K562 (cell line): Measurements from ENCODE around the gene METRNL. TPM values are rescaled to one million over a fixed set of nuclear protein-coding genes. Genes with fewer than 3 reads are reported as not detected.

Source experiments
- BCOR ChIP-seq: fragments of 450-650 bp; IDR thresholded peaks from 2 replicates; pipeline ENCODE4 v1.6.1; 2016
- BHLHE40 ChIP-seq: IDR thresholded peaks from 2 replicates; pipeline ENCODE4 v1.6.1; 2011; ENCODE audit warnings: low read length, improper control_type of control experiment
- C11orf30 ChIP-seq: fragments of 450-650 bp; IDR thresholded peaks from 2 replicates; pipeline ENCODE4 v1.6.1; 2016; ENCODE audit warnings: low read depth, mild to moderate bottlenecking
- CCNT2 ChIP-seq: IDR thresholded peaks from 2 replicates; pipeline ENCODE4 v1.6.1; 2011; ENCODE audit warnings: borderline replicate concordance, low read depth, mild to moderate bottlenecking, moderate library complexity, mixed read lengths, low read length; ENCODE audit not compliant: insufficient read length; ENCODE audit errors: extremely low read depth
- CREB1 ChIP-seq, 2 experiments: sonication (generic) in 1 of 2; formaldehyde crosslinking in 1 of 2; IDR thresholded peaks; 2 replicates each; pipeline versions ENCODE4 v1.6.1 to v1.8.0; 2012 to 2022; ENCODE audit warnings: inconsistent platforms in 1 of 2, mild to moderate bottlenecking in 1 of 2, missing genetic modification reagents in 1 of 2, moderate library complexity in 1 of 2
- ELF4 ChIP-seq: fragments of 450-650 bp; formaldehyde crosslinking; IDR thresholded peaks from 2 replicates; pipeline ENCODE4 v1.4.0; 2022; ENCODE audit warnings: missing genetic modification characterization
- GATAD2B ChIP-seq: fragments of 450-650 bp; IDR thresholded peaks from 2 replicates; pipeline ENCODE4 v1.6.1; 2017; ENCODE audit warnings: mild to moderate bottlenecking, borderline replicate concordance
- MEIS2 ChIP-seq: fragments of 450-650 bp; IDR thresholded peaks from 2 replicates; pipeline ENCODE4 v1.6.1; 2014; ENCODE audit warnings: mild to moderate bottlenecking; ENCODE audit not compliant: partially characterized antibody
- MYNN ChIP-seq, 2 experiments: sonication (generic); formaldehyde crosslinking in 1 of 2; IDR thresholded peaks; 2 replicates each; pipeline versions ENCODE4 v1.5.0 to v1.6.1; 2016 to 2020; ENCODE audit warnings: antibody characterized with exemption in 1 of 2, missing genetic modification reagents in 1 of 2
- NR2C2 ChIP-seq, 2 experiments: fragments of 200-800 bp in 1 of 2; sonication (Bioruptor generic) in 1 of 2; sonication (generic) in 1 of 2; formaldehyde crosslinking in 1 of 2; IDR thresholded peaks; 2 replicates each; pipeline versions ENCODE4 v1.6.1 to v1.8.0; 2016 to 2022; ENCODE audit warnings: mild to moderate bottlenecking in 1 of 2, missing compliant biosample characterization in 1 of 2, missing genetic modification characterization in 1 of 2, missing genetic modification reagents in 1 of 2
- POLR2G ChIP-seq: fragments of 200-400 bp; formaldehyde crosslinking; IDR thresholded peaks from 2 replicates; pipeline ENCODE4 v1.6.1; 2017; ENCODE audit warnings: low read depth, mild to moderate bottlenecking, antibody characterized with exemption, low read length, moderate library complexity
- SOX6 ChIP-seq: fragments of 450-650 bp; IDR thresholded peaks from 2 replicates; pipeline ENCODE4 v1.6.1; 2014; ENCODE audit warnings: mild to moderate bottlenecking
- SUPT5H ChIP-seq: fragments of 450-650 bp; IDR thresholded peaks from 2 replicates; pipeline ENCODE4 v1.6.1; 2016
- TEAD4 ChIP-seq, 2 experiments: sonication (generic) in 1 of 2; formaldehyde crosslinking in 1 of 2; IDR thresholded peaks; 2 replicates each; pipeline versions ENCODE4 v1.6.1 to v1.8.0; 2012 to 2022; ENCODE audit warnings: borderline replicate concordance in 1 of 2, inconsistent platforms in 1 of 2, low read length in 1 of 2, mild to moderate bottlenecking in 1 of 2, missing genetic modification reagents in 1 of 2
- TOE1 ChIP-seq, 2 experiments: fragments of 450-650 bp in 1 of 2; sonication (generic) in 1 of 2; formaldehyde crosslinking in 1 of 2; IDR thresholded peaks; 2 replicates each; pipeline versions ENCODE4 v1.7.1 to v1.8.0; 2016 to 2022; ENCODE audit warnings: borderline replicate concordance in 2 of 2, mild to moderate bottlenecking in 2 of 2, antibody characterized with exemption in 1 of 2, inconsistent platforms in 1 of 2, low read depth in 1 of 2, missing genetic modification reagents in 1 of 2, moderate library complexity in 1 of 2
- polyA plus RNA-seq, 8 experiments: library from polyadenylated mRNA; depleted of rRNA in 4 of 8; stranded (reverse) in 5 of 8; unstranded in 3 of 8; fragments of >200 nt; fragmentation: Nextera tagmentation in 2 of 8; fragmentation: Illumina TruSeq in 1 of 8; extraction: Ambion mirVana in 2 of 8; extraction: Trizol in 1 of 8; gene quantifications; 2 replicates each; pipeline versions ENCODE4 v1.2.1 to v1.2.3, GENCODE V29; 2011 to 2014; ENCODE audit warnings: inconsistent platforms in 1 of 8, missing spikeins in 1 of 8
- total RNA-seq, 7 experiments: library from RNA; depleted of rRNA in 6 of 7; stranded (reverse); fragments of >200 nt in 6 of 7; fragmentation: Illumina TruSeq in 2 of 7; extraction: Trizol in 2 of 7; gene quantifications; 2 replicates each; pipeline versions ENCODE4 v1.2.1 to v1.2.3, GENCODE V29; 2011 to 2021; ENCODE audit warnings: low replicate concordance in 1 of 7
- TF ChIP-seq, protein P1 (sequence below): conservative IDR thresholded peaks from 2 replicates; pipeline ENCODE4 v1.6.1; 2011; ENCODE audit warnings: low read depth, mild to moderate bottlenecking, low read length; ENCODE audit not compliant: control insufficient read depth
- TF ChIP-seq, protein P2 (sequence below): sonication (generic); formaldehyde crosslinking; IDR thresholded peaks from 2 replicates; pipeline ENCODE4 v1.8.0; 2022; ENCODE audit warnings: mild to moderate bottlenecking, missing genetic modification reagents
- TF ChIP-seq, protein P3 (sequence below): fragments of 450-650 bp; IDR thresholded peaks from 2 replicates; pipeline ENCODE4 v1.6.1; 2017; ENCODE audit warnings: antibody characterized with exemption, mild to moderate bottlenecking

The METRNL gene
- total and polyA plus RNA-seq, 9 of the 15 experiments (the other 6 are each of a cell fraction or from before 2014, with no cell fraction given): 0.17 to 31.8 (median 2.9) TPM

DNA sequence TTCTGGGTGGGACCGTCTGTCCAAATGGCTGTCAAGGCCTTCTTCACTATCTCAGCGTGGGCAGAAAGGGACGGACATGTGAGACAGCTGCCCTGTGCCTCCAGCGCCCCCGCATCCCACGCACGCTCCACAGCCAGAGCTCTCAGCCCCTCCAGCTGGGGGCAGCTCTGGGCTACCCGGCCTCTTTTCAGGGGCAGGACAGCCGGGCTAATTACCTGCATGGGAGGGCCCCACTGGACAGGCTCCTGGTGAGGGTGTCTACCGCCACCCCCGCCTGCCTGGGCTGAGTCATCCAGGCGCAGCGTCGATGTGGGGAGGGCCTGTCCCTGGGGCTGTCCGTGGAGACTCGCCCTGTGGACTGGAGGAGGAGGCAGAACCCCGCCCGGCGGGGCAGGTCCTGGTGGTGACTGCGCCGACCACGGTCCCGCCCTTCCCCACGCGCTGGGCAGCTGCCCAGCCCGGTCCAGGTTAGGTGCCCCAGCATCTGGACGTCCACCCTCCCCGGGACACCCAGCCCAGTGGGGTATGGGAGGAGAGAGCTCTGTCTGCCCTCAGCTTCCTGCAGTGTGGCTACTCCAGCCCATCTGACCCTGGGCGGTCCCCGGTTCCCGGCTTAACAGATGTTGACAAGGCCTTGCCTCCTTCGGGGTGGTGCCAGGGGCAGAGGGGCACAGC, 5.9 kb upstream of the METRNL start (continued):
- TF ChIP-seq NR2C2 (CRISPR knock-in tag; IDR thresholded peaks at IDR 0.05) (no peak), NR2C2 (tag; IDR thresholded peaks at IDR 0.05) (no peak), MEIS2 (peak; percentile 6), MYNN (IDR thresholded peaks at IDR 0.05) (0 out of 2 replicates have a peak, but pooled peaks have one; percentile 53), MYNN (CRISPR knock-in tag; IDR thresholded peaks at IDR 0.05) (no peak), C11orf30 (peak; percentile 76), BHLHE40 (peak; percentile 17; the same call in 1 of the 2 replicates), CCNT2 (peak; percentile 56), CREB1 (IDR thresholded peaks at IDR 0.05) (peak; percentile 39; the same call in 1 of the 2 replicates), CREB1 (CRISPR knock-in tag; IDR thresholded peaks at IDR 0.05) (peak; percentile 20; the same call in 1 of the 2 replicates), SOX6 (peak; percentile 32; the same call in 1 of the 2 replicates), BCOR (peak; percentile 53; the same call in 1 of the 2 replicates), POLR2G (peak; percentile 75), TEAD4 (IDR thresholded peaks at IDR 0.05; ENCODE audit: low read length) (peak; percentile 67), TEAD4 (CRISPR knock-in tag; IDR thresholded peaks at IDR 0.05; ENCODE audit: borderline replicate concordance) (no peak), TOE1 (IDR thresholded peaks at IDR 0.05; ENCODE audit: borderline replicate concordance) (0 out of 2 replicates have a peak, but pooled peaks have one; percentile 34), TOE1 (CRISPR knock-in tag; IDR thresholded peaks at IDR 0.05; ENCODE audit: borderline replicate concordance, low read depth) (no peak), SUPT5H (peak; percentile 39; the same call in 1 of the 2 replicates), GATAD2B (0 out of 2 replicates have a peak, but pooled peaks have one; percentile 3), ELF4 (CRISPR knock-in tag) (no peak)
- TF ChIP-seq, protein P1, sequence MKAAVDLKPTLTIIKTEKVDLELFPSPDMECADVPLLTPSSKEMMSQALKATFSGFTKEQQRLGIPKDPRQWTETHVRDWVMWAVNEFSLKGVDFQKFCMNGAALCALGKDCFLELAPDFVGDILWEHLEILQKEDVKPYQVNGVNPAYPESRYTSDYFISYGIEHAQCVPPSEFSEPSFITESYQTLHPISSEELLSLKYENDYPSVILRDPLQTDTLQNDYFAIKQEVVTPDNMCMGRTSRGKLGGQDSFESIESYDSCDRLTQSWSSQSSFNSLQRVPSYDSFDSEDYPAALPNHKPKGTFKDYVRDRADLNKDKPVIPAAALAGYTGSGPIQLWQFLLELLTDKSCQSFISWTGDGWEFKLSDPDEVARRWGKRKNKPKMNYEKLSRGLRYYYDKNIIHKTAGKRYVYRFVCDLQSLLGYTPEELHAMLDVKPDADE: 0 out of 2 replicates have a peak, but pooled peaks have one; percentile 14
- TF ChIP-seq, protein P2, sequence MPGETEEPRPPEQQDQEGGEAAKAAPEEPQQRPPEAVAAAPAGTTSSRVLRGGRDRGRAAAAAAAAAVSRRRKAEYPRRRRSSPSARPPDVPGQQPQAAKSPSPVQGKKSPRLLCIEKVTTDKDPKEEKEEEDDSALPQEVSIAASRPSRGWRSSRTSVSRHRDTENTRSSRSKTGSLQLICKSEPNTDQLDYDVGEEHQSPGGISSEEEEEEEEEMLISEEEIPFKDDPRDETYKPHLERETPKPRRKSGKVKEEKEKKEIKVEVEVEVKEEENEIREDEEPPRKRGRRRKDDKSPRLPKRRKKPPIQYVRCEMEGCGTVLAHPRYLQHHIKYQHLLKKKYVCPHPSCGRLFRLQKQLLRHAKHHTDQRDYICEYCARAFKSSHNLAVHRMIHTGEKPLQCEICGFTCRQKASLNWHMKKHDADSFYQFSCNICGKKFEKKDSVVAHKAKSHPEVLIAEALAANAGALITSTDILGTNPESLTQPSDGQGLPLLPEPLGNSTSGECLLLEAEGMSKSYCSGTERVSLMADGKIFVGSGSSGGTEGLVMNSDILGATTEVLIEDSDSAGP: no peak
- TF ChIP-seq, protein P3, sequence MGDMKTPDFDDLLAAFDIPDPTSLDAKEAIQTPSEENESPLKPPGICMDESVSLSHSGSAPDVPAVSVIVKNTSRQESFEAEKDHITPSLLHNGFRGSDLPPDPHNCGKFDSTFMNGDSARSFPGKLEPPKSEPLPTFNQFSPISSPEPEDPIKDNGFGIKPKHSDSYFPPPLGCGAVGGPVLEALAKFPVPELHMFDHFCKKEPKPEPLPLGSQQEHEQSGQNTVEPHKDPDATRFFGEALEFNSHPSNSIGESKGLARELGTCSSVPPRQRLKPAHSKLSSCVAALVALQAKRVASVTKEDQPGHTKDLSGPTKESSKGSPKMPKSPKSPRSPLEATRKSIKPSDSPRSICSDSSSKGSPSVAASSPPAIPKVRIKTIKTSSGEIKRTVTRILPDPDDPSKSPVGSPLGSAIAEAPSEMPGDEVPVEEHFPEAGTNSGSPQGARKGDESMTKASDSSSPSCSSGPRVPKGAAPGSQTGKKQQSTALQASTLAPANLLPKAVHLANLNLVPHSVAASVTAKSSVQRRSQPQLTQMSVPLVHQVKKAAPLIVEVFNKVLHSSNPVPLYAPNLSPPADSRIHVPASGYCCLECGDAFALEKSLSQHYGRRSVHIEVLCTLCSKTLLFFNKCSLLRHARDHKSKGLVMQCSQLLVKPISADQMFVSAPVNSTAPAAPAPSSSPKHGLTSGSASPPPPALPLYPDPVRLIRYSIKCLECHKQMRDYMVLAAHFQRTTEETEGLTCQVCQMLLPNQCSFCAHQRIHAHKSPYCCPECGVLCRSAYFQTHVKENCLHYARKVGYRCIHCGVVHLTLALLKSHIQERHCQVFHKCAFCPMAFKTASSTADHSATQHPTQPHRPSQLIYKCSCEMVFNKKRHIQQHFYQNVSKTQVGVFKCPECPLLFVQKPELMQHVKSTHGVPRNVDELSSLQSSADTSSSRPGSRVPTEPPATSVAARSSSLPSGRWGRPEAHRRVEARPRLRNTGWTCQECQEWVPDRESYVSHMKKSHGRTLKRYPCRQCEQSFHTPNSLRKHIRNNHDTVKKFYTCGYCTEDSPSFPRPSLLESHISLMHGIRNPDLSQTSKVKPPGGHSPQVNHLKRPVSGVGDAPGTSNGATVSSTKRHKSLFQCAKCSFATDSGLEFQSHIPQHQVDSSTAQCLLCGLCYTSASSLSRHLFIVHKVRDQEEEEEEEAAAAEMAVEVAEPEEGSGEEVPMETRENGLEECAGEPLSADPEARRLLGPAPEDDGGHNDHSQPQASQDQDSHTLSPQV: 0 out of 2 replicates have a peak, but pooled peaks have one; percentile 42
